Left lung (tissue), 10 donors: Measurements from ENCODE around the gene CWC27. TPM values are rescaled to one million over a fixed set of nuclear protein-coding genes. Genes with fewer than 3 reads are reported as not detected.

Experiments used
- ATAC-seq: fragments of 200-7000 bp; cut with Tn5 transposase; one replicate; pipeline ENCODE4 v1.9.1; 2020; ENCODE audit warnings: moderate library complexity
- DNase-seq, 4 donors: peaks; one replicate each; pipeline ENCODE4 v3.0.0-alpha.2; 2013 to 2020
- H3K27ac ChIP-seq, 2 donors: fragments of 200-600 bp; sonication (generic) in 1 of 2; one replicate each; pipeline versions ENCODE4 v1.5.0 to v1.8.0; 2020 to 2021
- H3K27me3 ChIP-seq, 2 donors: fragments of 200-600 bp; sonication (generic) in 1 of 2; one replicate each; pipeline versions ENCODE4 v1.5.0 to v1.8.0; 2020 to 2021
- H3K36me3 ChIP-seq, 2 donors: fragments of 200-600 bp; sonication (generic) in 1 of 2; one replicate each; pipeline versions ENCODE4 v1.5.0 to v1.8.0; 2020 to 2021
- H3K4me1 ChIP-seq, 2 donors: fragments of 200-600 bp; one replicate each; pipeline ENCODE4 v1.8.0; 2021
- H3K4me3 ChIP-seq, 2 donors: fragments of 200-600 bp; sonication (generic) in 1 of 2; one replicate each; pipeline versions ENCODE4 v1.5.0 to v1.8.0; 2020 to 2021; ENCODE audit warnings: mild to moderate bottlenecking in 1 of 2
- H3K9me3 ChIP-seq, 2 donors: fragments of 200-600 bp; sonication (generic) in 1 of 2; one replicate each; pipeline versions ENCODE4 v1.5.0 to v1.8.0; 2020 to 2021
- intact Hi-C, 2 donors: fragments of 100-400 bp; cut with DNase I; formaldehyde crosslinking; loops; one replicate each; pipeline versions ENCODE4 v1.11.2 to v1.14.2; 2022
- polyA plus RNA-seq, 6 donors: library from polyadenylated mRNA; unstranded; fragments of 120-200 nt; gene quantifications; one replicate each; pipeline ENCODE4 v1.2.1, GENCODE V29; 2013; ENCODE audit not compliant: insufficient read length in 6 of 6
- total RNA-seq, 2 donors: library from RNA; stranded (reverse); fragmentation: NEBNext Ultra II Directional; extraction: Animal tissue kit (Norgen Biotek cat#: 25700); gene quantifications; one replicate each; pipeline ENCODE4 v1.2.1, GENCODE V29; 2021
- TF ChIP-seq, protein P1 (sequence below), 2 donors: fragments of 200-600 bp; sonication (generic) in 1 of 2; IDR thresholded peaks; one replicate each; pipeline versions ENCODE4 v1.5.0 to v1.8.0; 2021; ENCODE audit warnings: antibody characterized with exemption in 2 of 2
- donor health status: DM: no; HTN: yes; CAD: no.
- donor health status: DM: no; HTN: no; CAD: no.

The CWC27 gene
- total and polyA plus RNA-seq, 8 donors, result 14.3 to 45.4 (median 36.3) TPM

- TF ChIP-seq, protein P1, sequence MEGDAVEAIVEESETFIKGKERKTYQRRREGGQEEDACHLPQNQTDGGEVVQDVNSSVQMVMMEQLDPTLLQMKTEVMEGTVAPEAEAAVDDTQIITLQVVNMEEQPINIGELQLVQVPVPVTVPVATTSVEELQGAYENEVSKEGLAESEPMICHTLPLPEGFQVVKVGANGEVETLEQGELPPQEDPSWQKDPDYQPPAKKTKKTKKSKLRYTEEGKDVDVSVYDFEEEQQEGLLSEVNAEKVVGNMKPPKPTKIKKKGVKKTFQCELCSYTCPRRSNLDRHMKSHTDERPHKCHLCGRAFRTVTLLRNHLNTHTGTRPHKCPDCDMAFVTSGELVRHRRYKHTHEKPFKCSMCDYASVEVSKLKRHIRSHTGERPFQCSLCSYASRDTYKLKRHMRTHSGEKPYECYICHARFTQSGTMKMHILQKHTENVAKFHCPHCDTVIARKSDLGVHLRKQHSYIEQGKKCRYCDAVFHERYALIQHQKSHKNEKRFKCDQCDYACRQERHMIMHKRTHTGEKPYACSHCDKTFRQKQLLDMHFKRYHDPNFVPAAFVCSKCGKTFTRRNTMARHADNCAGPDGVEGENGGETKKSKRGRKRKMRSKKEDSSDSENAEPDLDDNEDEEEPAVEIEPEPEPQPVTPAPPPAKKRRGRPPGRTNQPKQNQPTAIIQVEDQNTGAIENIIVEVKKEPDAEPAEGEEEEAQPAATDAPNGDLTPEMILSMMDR (IDR thresholded peaks at IDR 0.05), result no peak
- ATAC-seq (no peak), DNase-seq (no peak)
- Histone ChIP-seq H3K27me3 (no peaks in the 10 kb centered on the region), H3K27ac (no peak overlapping the region), H3K9me3 (no peaks in the 10 kb centered on the region), H3K4me3 (no peak overlapping the region), H3K36me3 (peaks cover 0 to 28% of the 10 kb centered on the region in 2 donors), H3K4me1 (no peaks in the 10 kb centered on the region)
- intact Hi-C loops, result no loop called here
Observed at GRCh38 chr5:64742821-64743220, 25.9 kb upstream of the CWC27 start.

- no peaks in the 10 kb centered on the region for H3K4me1 ChIP-seq
- DNase-seq, result no peak
- no peak for ATAC-seq
- TF ChIP-seq, protein P1 (IDR thresholded peaks at IDR 0.05), result no peak
- H3K27me3 ChIP-seq, result no peaks in the 10 kb centered on the region
- no peak overlapping the region for H3K4me3 ChIP-seq
- H3K9me3 ChIP-seq, result no peaks in the 10 kb centered on the region
- no peak overlapping the region for H3K27ac ChIP-seq
- intact Hi-C loops, result no loop called here
- peaks cover 0 to 11% of the 10 kb centered on the region in 2 donors for H3K36me3 ChIP-seq
Observed at GRCh38 chr5:64744914-64745313, 23.8 kb upstream of the CWC27 start.

DNA sequence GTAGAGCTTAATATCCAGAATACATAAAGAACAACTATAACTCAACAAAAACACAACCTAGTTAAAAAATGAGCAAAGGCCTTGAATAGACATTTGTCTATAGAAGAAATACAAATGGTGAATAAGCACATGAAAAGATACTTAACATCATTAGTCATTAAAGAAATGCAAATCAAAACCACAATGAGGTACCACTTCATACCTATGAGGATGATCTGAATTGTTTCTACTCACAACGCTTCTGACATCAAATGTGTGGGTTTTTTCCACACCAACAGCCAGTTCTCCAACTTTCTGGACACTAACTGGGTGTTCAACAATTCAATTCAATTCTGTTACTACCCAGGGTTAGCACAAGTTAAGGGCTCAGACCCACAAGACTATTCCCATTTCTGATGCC lies 22.3 kb upstream of the CWC27 start:
- Histone ChIP-seq H3K27me3 (no peaks in the 10 kb centered on the region), H3K4me3 (no peak overlapping the region), H3K27ac (no peak overlapping the region), H3K9me3 (no peaks in the 10 kb centered on the region), H3K36me3 (peaks cover 0 to 4% of the 10 kb centered on the region in 2 donors), H3K4me1 (no peaks in the 10 kb centered on the region)
- DNase-seq (no peak), ATAC-seq (no peak)
- TF ChIP-seq, protein P1 (IDR thresholded peaks at IDR 0.05), result no peak
- intact Hi-C loops, result no loop called here

- DNase-seq, result no peak
- ATAC-seq, result no peak
- intact Hi-C loops, result no loop called here
- no peaks in the 10 kb centered on the region for H3K9me3 ChIP-seq
- no peaks in the 10 kb centered on the region for H3K4me1 ChIP-seq
- H3K4me3 ChIP-seq, result no peak overlapping the region
- TF ChIP-seq, protein P1 (IDR thresholded peaks at IDR 0.05), result no peak
- H3K27me3 ChIP-seq, result no peaks in the 10 kb centered on the region
- H3K36me3 ChIP-seq, result peaks cover 0 to 10% of the 10 kb centered on the region in 2 donors
- no peak overlapping the region for H3K27ac ChIP-seq
Observed at GRCh38 chr5:64749385-64749784, 19.3 kb upstream of the CWC27 start.

DNA sequence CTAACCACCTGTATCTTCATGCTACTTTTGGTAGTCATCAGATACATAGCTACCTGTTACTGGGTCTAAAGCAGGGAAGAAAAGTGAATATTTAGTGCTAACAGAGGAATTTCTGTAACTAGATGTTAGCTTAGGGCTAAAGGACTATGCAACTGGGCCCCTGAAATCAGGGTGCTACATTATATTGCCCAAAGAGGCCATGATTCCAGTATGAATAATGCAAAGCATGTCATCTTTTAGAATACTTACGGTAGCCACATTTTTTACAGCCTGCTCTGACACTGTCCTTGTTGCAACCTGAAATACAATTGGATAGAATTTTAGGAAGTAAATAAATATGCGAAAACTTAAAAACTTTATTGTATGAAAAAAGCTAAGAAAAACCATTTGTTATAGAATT lies 14.7 kb upstream of the CWC27 start:
- TF ChIP-seq, protein P1 (IDR thresholded peaks at IDR 0.05), result no peak
- no peak overlapping the region for H3K27ac ChIP-seq
- H3K4me3 ChIP-seq, result no peak overlapping the region
- H3K36me3 ChIP-seq, result peaks cover 0 to 7% of the 10 kb centered on the region in 2 donors
- ATAC-seq (no peak), DNase-seq (no peak)
- no peaks in the 10 kb centered on the region for H3K9me3 ChIP-seq
- peaks cover 0 to 3% of the 10 kb centered on the region in 2 donors for H3K4me1 ChIP-seq
- intact Hi-C loops, result no loop called here
- H3K27me3 ChIP-seq, result no peaks in the 10 kb centered on the region
